GM21723 (cell line): ENCODE data around the gene TRIM54.

Experiments
- ATAC-seq: cut with Tn5 transposase; IDR thresholded peaks from one replicate; pipeline ENCODE4 v1.9.1; 2021; ENCODE audit warnings: mild to moderate bottlenecking, moderate library complexity; ENCODE audit not compliant: unreplicated experiment

TRIM54 gene

GRCh38 chr2:27281855-27282559 is at the start of gene TRIM54:
Gene TRIM54 (plus strand): TSS chr2:27282429. CDS start chr2:27282732, 303 bp downstream.
- ATAC-seq = no peak

GRCh38 chr2:27233341-27233740 is 48.9 kb upstream of the TRIM54 start:
- no peak for ATAC-seq

GRCh38 chr2:27236136-27236535 is 46.1 kb upstream of the TRIM54 start:
- ATAC-seq = no peak

GRCh38 chr2:27236626-27237025 is 45.6 kb upstream of the TRIM54 start:
- ATAC-seq = no peak

GRCh38 chr2:27237341-27237945 is 44.8 kb upstream of the TRIM54 start:
- no peak for ATAC-seq

GRCh38 chr2:27238976-27239375 is 43.3 kb upstream of the TRIM54 start:
- no peak for ATAC-seq

GRCh38 chr2:27240406-27240805 is 41.8 kb upstream of the TRIM54 start:
- ATAC-seq = no peak

GRCh38 chr2:27241761-27242613 is 40.2 kb upstream of the TRIM54 start:
- no peak for ATAC-seq

GRCh38 chr2:27242614-27242951 is 39.6 kb upstream of the TRIM54 start:
- no peak for ATAC-seq

- ATAC-seq = no peak
Measured at GRCh38 chr2:27243391-27244130, 38.7 kb upstream of the TRIM54 start.

- no peak for ATAC-seq
Measured at GRCh38 chr2:27245116-27245515, 37.1 kb upstream of the TRIM54 start.

- no peak for ATAC-seq
Measured at GRCh38 chr2:27245626-27246025, 36.6 kb upstream of the TRIM54 start.

- ATAC-seq = no peak
Measured at GRCh38 chr2:27247893-27248292, 34.3 kb upstream of the TRIM54 start.

- ATAC-seq = no peak
Measured at GRCh38 chr2:27249159-27249890, 32.9 kb upstream of the TRIM54 start.

- ATAC-seq = no peak
Measured at GRCh38 chr2:27249891-27250651, 32.2 kb upstream of the TRIM54 start.

GRCh38 chr2:27250652-27251379 is 31.4 kb upstream of the TRIM54 start:
- ATAC-seq = no peak

GRCh38 chr2:27251766-27252165 is 30.5 kb upstream of the TRIM54 start:
- no peak for ATAC-seq

- ATAC-seq = no peak
Measured at GRCh38 chr2:27255187-27255586, 27.0 kb upstream of the TRIM54 start.

- ATAC-seq = no peak
Measured at GRCh38 chr2:27255660-27256059, 26.6 kb upstream of the TRIM54 start.
